ENCODE data around the gene HELT.

HELT gene

DNA sequence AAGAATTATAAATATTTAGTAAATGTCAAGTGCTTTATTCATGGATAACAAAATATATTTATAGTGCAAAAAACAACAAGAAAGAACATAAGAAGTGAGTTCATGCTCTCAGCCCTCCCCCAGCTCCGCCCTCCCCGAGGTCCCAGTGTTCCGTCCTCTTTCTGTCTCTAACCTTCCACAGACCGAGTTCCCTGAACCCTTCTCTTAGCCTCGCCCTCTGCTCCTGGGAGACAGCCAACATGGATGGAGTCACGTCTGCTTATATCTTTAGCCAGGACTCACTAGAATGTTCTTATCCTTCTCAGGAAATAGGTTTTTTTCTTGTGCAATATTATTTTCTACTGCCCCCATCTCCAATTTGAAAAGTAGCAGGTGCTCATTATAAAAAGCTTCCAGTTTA, 40.1 kb upstream of the HELT start:
- no peak for TF ChIP-seq CTCF (IDR thresholded peaks at IDR 0.05; ENCODE audit: low read depth, low read length)
- peaks cover 4% of the 10 kb centered on the region for H3K9me3 ChIP-seq (ENCODE audit: severe bottlenecking)
- no peak overlapping the region for H3K27ac ChIP-seq

GRCh38 chr4:184979461-184980124, 38.7 kb upstream of the HELT start:
- no peaks in the 10 kb centered on the region for H3K27me3 ChIP-seq (ENCODE audit: insufficient read depth, low read depth, severe bottlenecking)
- no peaks in the 10 kb centered on the region for H3K36me3 ChIP-seq
- no peak overlapping the region for H3K4me3 ChIP-seq (ENCODE audit: low read depth, low read length)
- peak; percentile 46 for DNase-seq
- 0 out of 2 replicates have a peak overlapping the region, but pooled peaks have one; percentile 11 for H3K27ac ChIP-seq
- no peak for TF ChIP-seq CTCF (IDR thresholded peaks at IDR 0.05; ENCODE audit: low read depth, low read length)
- peaks cover 4% of the 10 kb centered on the region for H3K9me3 ChIP-seq (ENCODE audit: severe bottlenecking)

More for the DNA sequence above, 40.1 kb upstream of the HELT start:
- Histone ChIP-seq H3K36me3 (no peaks in the 10 kb centered on the region), H3K27me3 (ENCODE audit: insufficient read depth, low read depth, severe bottlenecking) (no peaks in the 10 kb centered on the region), H3K4me3 (ENCODE audit: low read depth, low read length) (no peak overlapping the region)
- no peak for DNase-seq

- no peak overlapping the region for H3K4me3 ChIP-seq (ENCODE audit: low read depth, low read length)
- no peak for TF ChIP-seq CTCF (IDR thresholded peaks at IDR 0.05; ENCODE audit: low read depth, low read length)
- no peaks in the 10 kb centered on the region for H3K36me3 ChIP-seq
- no peak for DNase-seq
- peaks cover 4% of the 10 kb centered on the region for H3K9me3 ChIP-seq (ENCODE audit: severe bottlenecking)
- no peak overlapping the region for H3K27ac ChIP-seq
- H3K27me3 ChIP-seq (ENCODE audit: insufficient read depth, low read depth, severe bottlenecking): no peaks in the 10 kb centered on the region
These were observed 38.0 kb upstream of the HELT start for GRCh38 chr4:184980261-184980660.

GRCh38 chr4:184983672-184984356, 34.5 kb upstream of the HELT start:
- DNase-seq: peak; percentile 100
- Histone ChIP-seq H3K27ac (peak overlapping the region; percentile 34), H3K36me3 (no peaks in the 10 kb centered on the region), H3K4me3 (ENCODE audit: low read depth, low read length) (peak overlapping the region; percentile 43), H3K27me3 (ENCODE audit: insufficient read depth, low read depth, severe bottlenecking) (no peaks in the 10 kb centered on the region), H3K9me3 (ENCODE audit: severe bottlenecking) (no peaks in the 10 kb centered on the region)
- peak; percentile 76 for TF ChIP-seq CTCF (IDR thresholded peaks at IDR 0.05; ENCODE audit: low read depth, low read length)

DNA sequence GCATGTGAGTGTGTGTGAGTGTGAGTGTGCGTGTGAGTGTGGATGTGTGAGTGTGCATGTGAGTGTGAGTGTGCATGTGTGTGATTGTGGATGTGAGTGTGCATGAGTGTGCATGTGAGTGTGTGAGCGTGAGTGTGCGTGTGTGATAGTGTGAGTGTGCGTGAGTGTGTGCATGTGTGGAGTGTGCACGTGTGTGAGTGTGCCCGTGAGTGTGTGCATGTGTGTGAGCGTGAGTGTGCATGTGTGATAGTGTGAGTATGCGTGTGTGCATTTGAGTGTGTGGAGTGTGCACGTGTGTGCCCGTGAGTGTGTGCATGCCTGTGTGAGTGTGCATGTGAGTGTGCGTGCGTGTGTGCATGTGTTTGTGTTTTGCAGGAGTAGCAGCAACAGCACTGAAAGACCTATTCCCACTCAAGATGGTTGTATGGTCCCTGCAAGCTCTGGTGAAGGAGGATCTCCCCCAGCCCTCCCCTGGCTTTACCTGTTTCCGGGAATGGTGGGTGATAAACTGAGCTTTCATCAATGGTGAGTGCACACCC, 30.7 kb upstream of the HELT start:
- no peaks in the 10 kb centered on the region for H3K9me3 ChIP-seq (ENCODE audit: severe bottlenecking)
- DNase-seq: no peak
- H3K36me3 ChIP-seq: no peaks in the 10 kb centered on the region
- H3K27me3 ChIP-seq (ENCODE audit: insufficient read depth, low read depth, severe bottlenecking): no peaks in the 10 kb centered on the region
- H3K4me3 ChIP-seq (ENCODE audit: low read depth, low read length): no peak overlapping the region
- no peak overlapping the region for H3K27ac ChIP-seq
- TF ChIP-seq CTCF (IDR thresholded peaks at IDR 0.05; ENCODE audit: low read depth, low read length): no peak

All from WERI-Rb-1 (cell line).